Measurements from ENCODE around the gene TK1.

- no peak for TF ChIP-seq CTCF (IDR thresholded peaks at IDR 0.05)
- no peak for TF ChIP-seq POLR2AphosphoS5 (IDR thresholded peaks at IDR 0.05)
- no peak for TF ChIP-seq EP300 (IDR thresholded peaks at IDR 0.05)
- no peak for TF ChIP-seq POLR2A (IDR thresholded peaks at IDR 0.05)
These were observed 45.4 kb upstream of the TK1 start for GRCh38 chr17:78231991-78232858.

Data from suprapubic skin (tissue), 4 donors.